ENCODE results near the gene CSNK1D. TPM values are rescaled to one million over a fixed set of nuclear protein-coding genes. Genes with fewer than 3 reads are reported as not detected.

The CSNK1D gene
- total RNA-seq, 2 donors from 2014 or later = 93.6 to 103 TPM

DNA sequence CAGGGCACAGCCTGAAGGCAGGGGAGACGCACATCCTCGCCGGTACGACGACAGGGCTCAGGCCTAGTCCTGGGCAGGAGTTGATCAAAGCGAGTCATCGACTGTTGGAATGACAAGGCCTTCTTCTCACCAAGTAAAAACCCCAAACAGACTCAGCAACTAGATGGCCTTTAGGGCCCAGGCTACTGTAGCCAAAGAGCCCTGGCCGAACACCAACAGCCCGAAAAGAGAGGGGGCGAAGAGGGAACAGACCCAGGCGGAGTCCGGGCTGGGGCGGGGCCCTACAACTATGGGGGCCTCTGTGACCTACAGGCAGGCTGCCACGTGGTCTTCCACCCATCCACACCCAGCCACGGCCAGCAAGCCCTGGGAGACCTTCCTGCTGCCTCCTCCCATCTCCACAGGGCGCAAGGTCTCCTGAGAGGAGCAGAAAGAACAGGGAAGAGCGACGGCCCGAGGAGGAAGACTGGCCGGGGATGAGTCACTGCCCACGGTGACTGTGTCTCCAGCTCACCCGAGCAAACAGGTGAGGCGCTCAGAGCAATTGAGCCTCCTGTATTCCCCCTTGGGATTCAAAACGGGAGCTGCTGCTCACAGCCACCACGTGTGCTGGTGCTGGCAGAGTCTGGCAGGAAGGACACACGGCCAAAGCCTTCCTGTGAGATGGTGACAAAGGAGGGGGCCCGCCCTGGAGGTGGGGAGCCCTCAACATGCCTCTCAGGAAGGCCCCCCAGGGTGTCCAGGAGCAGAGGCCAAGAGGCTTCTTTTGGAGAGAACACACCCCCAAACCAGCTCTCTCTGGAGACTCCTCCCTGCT, 26.9 kb downstream of the CSNK1D start:
- DNase-seq (ENCODE audit: low spot score) = peak; percentile 93
- intact Hi-C loops (cut with DNase I) = no loop called here

- intact Hi-C loops (cut with DNase I) = no loop called here
- no peak for DNase-seq (ENCODE audit: low spot score)
Observed at GRCh38 chr17:82246040-82246364, 27.5 kb downstream of the CSNK1D start.

- no peak for DNase-seq (ENCODE audit: low spot score)
- intact Hi-C loops (cut with DNase I) = no loop called here
Observed at GRCh38 chr17:82245134-82246039, 28.1 kb downstream of the CSNK1D start.

- intact Hi-C loops (cut with DNase I) = no loop called here
- no peak for DNase-seq (ENCODE audit: low spot score)
Observed at GRCh38 chr17:82244413-82245133, 28.9 kb downstream of the CSNK1D start.

DNA sequence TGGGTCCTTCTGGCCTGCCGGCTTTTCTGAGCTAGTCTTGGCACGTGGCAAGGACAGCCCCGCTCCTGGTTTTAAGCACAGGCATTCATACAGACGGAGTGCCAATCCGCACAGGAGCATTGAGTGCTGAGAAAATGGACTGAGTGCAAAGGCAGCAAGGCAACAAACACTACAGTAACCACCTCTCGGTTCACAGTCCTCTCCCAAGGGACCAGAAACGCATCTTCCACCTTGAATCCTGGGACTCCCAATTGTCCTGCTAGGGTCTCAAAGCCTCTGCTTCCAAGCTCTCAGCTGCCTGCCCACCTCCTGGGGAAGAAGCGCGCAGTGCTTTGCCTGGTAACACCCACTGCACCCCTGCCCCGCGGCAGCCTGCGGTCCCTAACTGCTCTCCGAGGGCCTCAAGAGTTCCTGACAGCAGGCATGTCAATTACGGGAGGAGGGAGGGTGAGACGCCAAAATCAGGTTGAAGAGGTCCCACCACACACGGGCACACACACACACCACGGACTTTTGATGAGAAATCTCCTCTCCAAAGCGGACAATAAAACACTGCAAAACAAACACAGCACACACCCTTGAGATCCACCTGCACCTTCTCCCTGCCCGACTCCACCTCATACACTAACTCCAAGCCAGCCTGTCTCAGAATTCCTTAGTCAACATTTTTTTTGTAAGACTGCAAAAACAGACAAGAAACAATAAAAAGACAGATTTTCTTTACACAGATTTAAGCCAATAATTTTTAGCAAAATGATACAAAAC, 29.7 kb downstream of the CSNK1D start:
- intact Hi-C loops (cut with DNase I) = no loop called here
- no peak for DNase-seq (ENCODE audit: low spot score)

- intact Hi-C loops (cut with DNase I) = no loop called here
- peak; percentile 93 for DNase-seq (ENCODE audit: low spot score)
Observed at GRCh38 chr17:82242977-82243647, 30.4 kb downstream of the CSNK1D start.

DNA sequence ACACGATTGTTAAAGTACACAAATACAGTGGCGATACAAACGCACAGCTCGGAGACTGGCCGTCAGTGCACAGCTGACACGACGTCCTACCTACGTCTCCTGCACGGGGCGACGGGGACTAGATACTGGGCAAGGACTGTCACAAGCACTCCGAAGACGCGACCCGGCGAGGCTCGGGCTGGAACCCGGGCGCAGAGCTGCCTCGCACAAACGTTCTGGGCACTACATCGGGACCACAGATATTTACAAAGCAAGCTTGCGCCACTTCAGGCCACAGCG, 30.9 kb downstream of the CSNK1D start:
- DNase-seq (ENCODE audit: low spot score) = no peak
- intact Hi-C loops (cut with DNase I) = no loop called here

DNA sequence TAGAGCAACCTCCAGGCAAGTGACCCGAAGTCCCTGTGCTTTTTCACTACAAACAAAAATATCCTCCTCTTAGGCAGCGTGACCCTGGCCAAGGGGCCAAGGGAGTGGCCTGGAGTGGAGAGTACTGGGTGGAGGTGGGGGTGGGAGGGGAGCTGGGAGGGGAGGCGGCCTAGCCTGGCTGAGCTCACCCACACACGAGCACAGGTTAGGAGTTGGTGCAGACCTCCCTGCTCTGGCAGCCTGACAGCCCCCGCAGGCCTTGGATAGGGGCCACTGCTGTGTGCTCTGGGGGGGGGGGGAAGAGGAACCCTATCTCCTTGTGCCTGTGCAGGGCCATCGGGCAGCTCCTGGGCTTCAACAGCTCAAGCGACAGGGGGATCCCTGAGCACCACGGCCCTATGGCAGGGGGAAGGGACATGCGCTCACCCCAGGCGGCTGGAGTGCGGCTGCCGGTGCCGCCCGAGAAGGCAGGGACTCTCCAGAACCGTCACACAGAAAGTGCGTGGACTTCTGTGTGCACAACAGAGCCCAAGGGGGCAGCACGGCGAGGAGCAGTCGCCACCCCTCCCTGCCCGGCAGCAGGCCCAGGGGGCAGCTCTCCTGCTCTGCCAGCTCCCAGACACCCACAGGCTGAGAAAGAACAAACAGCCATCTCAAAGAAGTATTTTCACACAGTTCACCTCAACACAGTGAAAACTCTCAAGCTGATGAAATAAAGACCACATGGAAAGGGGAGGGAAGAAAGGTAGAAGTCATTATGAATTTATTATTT, 31.4 kb downstream of the CSNK1D start:
- no peak for DNase-seq (ENCODE audit: low spot score)
- intact Hi-C loops (cut with DNase I) = no loop called here

DNA sequence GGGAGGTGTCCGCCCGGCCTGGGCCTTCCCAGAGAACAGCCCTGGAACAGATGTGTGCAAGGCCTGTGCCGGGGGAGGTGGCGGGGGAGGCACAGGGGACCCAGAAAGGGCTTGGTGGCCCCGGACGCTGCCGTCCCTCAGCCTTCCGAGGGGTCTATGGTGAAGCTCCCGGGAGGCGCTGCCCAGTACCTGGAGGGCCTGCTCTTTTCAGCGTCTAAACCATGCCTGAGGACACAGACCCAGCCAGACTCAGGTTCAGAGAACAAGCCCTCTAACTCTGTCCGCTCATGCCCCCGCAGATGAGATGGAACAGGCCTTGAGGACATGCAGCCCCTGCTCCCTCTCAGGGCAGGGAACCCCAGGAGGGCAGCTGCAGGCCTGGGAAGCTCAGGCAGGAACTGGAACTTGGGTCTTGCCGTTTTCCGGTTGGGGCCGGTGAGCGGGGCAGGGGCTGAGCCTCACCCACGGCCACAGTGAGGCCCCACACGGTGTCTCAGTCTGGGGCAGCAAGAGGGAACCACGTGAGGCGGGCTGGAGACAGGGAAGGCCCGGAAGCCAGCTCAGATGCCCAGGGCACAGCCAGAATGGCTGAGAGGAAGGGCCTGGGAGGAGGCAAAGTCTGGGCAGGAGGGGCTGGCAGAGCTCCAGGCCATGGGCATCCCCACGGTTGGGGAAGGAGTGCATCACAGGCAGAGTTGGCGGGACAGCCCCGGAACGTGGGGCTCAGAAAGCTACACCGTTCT, 32.1 kb downstream of the CSNK1D start:
- intact Hi-C loops (cut with DNase I) = no loop called here
- DNase-seq (ENCODE audit: low spot score) = peak; percentile 95

GRCh38 chr17:82240506-82241182, 32.9 kb downstream of the CSNK1D start:
- intact Hi-C loops (cut with DNase I) = no loop called here
- peak; percentile 77 for DNase-seq (ENCODE audit: low spot score)

GRCh38 chr17:82239926-82240505, 33.5 kb downstream of the CSNK1D start:
- peak; percentile 80 for DNase-seq (ENCODE audit: low spot score)
- intact Hi-C loops (cut with DNase I) = no loop called here

DNA sequence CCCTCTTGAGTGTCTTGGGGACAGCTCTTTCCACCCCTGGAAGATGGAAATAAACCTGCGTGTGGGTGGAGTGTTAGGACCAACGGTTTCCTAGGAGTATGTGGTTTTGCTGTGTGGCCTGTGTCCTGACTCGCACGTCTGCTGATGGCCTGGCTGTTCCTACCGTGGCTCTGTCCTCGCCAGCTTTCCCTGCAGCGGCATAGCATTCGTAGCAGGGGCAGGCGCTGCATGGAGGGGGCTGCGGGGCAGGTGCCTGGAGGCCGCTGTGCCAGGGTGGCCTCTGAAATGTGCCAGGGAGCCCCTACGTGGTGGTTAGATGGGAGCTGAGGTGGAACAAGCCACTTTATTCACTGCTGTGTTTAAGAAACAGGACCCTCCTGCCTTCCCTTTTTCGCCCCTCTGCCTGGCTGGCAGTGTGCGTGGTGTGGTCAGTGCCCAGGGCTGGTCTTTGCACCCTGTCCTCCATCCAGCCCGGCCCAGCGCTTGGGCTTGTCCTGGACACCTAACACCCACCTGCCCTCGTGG, 34.0 kb downstream of the CSNK1D start:
- peak; percentile 82 for DNase-seq (ENCODE audit: low spot score)
- intact Hi-C loops (cut with DNase I) = no loop called here

GRCh38 chr17:82238472-82239201, 34.9 kb downstream of the CSNK1D start:
- intact Hi-C loops (cut with DNase I) = no loop called here

DNA sequence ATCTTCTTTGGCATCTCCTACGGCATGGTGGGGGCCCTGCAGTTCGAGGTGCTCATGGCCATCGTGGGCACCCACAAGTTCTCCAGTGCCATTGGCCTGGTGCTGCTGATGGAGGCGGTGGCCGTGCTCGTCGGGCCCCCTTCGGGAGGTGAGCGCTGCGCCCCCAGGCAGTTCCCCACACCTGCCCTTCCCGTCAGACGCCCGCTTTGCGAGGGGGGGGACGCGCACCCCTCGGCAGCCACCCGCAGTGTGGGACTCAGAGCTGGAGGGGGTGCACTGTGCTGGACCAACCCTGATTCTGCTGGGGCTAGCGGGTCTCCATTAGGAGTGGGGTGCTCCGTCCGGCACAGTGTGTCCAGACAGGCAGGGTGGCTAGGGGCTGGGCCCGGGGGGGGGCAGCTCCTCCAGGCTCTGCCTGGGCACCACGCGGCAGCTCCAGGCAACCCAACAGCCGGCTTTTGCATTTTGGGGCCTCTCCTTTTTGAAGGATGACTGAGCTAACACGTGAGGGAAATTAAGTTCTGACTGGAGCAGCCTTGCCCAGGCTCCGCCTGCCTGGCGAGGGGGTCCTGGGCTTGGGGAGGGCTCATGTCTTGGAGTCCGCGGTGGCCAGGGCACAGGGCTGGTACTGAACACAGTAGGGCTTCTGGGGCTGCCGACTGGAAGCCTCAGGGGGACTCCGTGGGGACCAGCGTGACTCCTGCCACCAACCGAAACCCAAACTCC, 35.6 kb downstream of the CSNK1D start:
- intact Hi-C loops (cut with DNase I) = loop anchor here (2.0 kb wide), 2 partner anchors 83 to 85 kb away; no protein-coding TSS in a partner anchor
- peak; percentile 82 for DNase-seq (ENCODE audit: low spot score)

More at GRCh38 chr17:82238472-82239201, 34.9 kb downstream of the CSNK1D start:
- DNase-seq (ENCODE audit: low spot score) = peak; percentile 92

Data from posterior vena cava (tissue), 2 donors.